HEK293 (cell line): Measurements from ENCODE around the gene ZDHHC8.

Source experiments
- PATZ1 ChIP-seq: fragments of 450-650 bp; formaldehyde crosslinking; IDR thresholded peaks from 2 replicates; pipeline ENCODE4 v1.5.1; 2016; ENCODE audit warnings: missing biosample characterization, missing genetic modification characterization
- PRDM10 ChIP-seq: fragments of 450-650 bp; formaldehyde crosslinking; IDR thresholded peaks from 2 replicates; pipeline ENCODE4 v1.5.1; 2016; ENCODE audit warnings: missing biosample characterization, missing genetic modification characterization
- ZBTB26 ChIP-seq: fragments of 450-650 bp; formaldehyde crosslinking; optimal IDR thresholded peaks from 2 replicates; pipeline ENCODE3; 2016; ENCODE audit warnings: missing biosample characterization, mild to moderate bottlenecking, missing genetic modification characterization
- ZNF138 ChIP-seq: fragments of 450-650 bp; formaldehyde crosslinking; IDR thresholded peaks from 2 replicates; pipeline ENCODE4 v1.5.1; 2016; ENCODE audit warnings: missing biosample characterization, missing genetic modification characterization, borderline replicate concordance
- ZNF157 ChIP-seq: fragments of 450-650 bp; formaldehyde crosslinking; IDR thresholded peaks from 2 replicates; pipeline ENCODE4 v1.5.1; 2016; ENCODE audit warnings: missing biosample characterization, missing genetic modification characterization
- ZNF324 ChIP-seq: fragments of 450-650 bp; formaldehyde crosslinking; IDR thresholded peaks from 2 replicates; pipeline ENCODE4 v1.5.1; 2016; ENCODE audit warnings: missing biosample characterization, missing genetic modification characterization
- ZNF645 ChIP-seq: fragments of 450-650 bp; formaldehyde crosslinking; IDR thresholded peaks from 2 replicates; pipeline ENCODE4; 2016; ENCODE audit warnings: missing biosample characterization, missing genetic modification characterization
- ZNF747 ChIP-seq: fragments of 450-650 bp; formaldehyde crosslinking; IDR thresholded peaks from 2 replicates; pipeline ENCODE4 v1.5.1; 2016; ENCODE audit warnings: missing biosample characterization, missing genetic modification characterization
- ZSCAN5A ChIP-seq: fragments of 450-650 bp; formaldehyde crosslinking; IDR thresholded peaks from 2 replicates; pipeline ENCODE4 v1.5.1; 2016; ENCODE audit warnings: missing biosample characterization, missing genetic modification characterization
- TF ChIP-seq, protein P1 (sequence below): fragments of 450-650 bp; formaldehyde crosslinking; IDR thresholded peaks from 2 replicates; pipeline ENCODE4 v1.5.1; 2016; ENCODE audit warnings: missing biosample characterization, missing genetic modification characterization

DNA sequence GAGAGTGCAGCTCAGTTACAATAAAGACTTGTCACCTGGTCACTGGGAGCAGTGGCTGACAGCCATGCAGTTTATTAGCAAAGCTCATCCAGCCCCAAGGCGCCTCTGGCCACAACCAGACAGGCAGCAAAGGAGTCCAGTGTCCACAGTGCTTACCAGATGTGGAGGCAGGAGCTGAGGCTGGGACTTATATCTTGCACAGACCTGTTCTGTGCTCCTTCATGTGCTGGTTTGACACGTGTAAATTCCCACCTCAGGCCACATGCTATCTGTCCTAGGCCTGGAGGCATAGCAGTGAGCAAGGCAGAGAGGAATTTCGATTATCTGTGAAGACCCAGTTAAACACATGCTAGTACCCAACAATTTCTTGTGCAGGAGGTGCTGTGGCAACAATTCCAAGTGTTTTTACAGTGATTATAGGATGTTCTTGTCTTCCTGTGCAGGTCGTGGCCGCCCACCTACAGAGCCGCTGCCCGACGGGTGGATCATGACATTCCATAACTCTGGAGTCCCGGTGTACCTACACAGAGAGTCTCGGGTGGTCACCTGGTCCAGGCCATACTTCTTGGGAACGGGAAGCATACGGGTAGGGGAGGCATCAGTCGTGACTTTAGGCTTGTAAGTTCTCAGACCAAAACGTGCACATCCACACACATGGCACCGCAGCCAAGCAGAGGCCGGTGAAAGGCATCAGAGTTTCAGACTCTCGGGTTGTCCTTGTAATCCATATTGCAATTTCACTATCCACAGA, 42.2 kb upstream of the ZDHHC8 start:
- TF ChIP-seq ZNF157 (tag by site-specific recombination): no peak
- no peak for TF ChIP-seq PRDM10
- no peak for TF ChIP-seq ZNF324 (tag by site-specific recombination)
- TF ChIP-seq ZSCAN5A (tag by site-specific recombination): no peak
- no peak for TF ChIP-seq PATZ1 (tag by site-specific recombination)
- TF ChIP-seq ZNF645: no peak
- TF ChIP-seq ZNF747 (tag by site-specific recombination): no peak
- TF ChIP-seq ZNF138 (tag by site-specific recombination): no peak
- no peak for TF ChIP-seq ZBTB26 (tag by site-specific recombination)
- TF ChIP-seq, protein P1, sequence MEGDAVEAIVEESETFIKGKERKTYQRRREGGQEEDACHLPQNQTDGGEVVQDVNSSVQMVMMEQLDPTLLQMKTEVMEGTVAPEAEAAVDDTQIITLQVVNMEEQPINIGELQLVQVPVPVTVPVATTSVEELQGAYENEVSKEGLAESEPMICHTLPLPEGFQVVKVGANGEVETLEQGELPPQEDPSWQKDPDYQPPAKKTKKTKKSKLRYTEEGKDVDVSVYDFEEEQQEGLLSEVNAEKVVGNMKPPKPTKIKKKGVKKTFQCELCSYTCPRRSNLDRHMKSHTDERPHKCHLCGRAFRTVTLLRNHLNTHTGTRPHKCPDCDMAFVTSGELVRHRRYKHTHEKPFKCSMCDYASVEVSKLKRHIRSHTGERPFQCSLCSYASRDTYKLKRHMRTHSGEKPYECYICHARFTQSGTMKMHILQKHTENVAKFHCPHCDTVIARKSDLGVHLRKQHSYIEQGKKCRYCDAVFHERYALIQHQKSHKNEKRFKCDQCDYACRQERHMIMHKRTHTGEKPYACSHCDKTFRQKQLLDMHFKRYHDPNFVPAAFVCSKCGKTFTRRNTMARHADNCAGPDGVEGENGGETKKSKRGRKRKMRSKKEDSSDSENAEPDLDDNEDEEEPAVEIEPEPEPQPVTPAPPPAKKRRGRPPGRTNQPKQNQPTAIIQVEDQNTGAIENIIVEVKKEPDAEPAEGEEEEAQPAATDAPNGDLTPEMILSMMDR (tag by site-specific recombination): no peak
